ENCODE results near the gene AKAP9. TPM values are rescaled to one million over a fixed set of nuclear protein-coding genes. Genes with fewer than 3 reads are reported as not detected.

AKAP9 gene
- polyA plus RNA-seq, 1 donor (not counting 4 experiments of a cell fraction or from before 2014, with no cell fraction given), result 19.0 TPM

DNA sequence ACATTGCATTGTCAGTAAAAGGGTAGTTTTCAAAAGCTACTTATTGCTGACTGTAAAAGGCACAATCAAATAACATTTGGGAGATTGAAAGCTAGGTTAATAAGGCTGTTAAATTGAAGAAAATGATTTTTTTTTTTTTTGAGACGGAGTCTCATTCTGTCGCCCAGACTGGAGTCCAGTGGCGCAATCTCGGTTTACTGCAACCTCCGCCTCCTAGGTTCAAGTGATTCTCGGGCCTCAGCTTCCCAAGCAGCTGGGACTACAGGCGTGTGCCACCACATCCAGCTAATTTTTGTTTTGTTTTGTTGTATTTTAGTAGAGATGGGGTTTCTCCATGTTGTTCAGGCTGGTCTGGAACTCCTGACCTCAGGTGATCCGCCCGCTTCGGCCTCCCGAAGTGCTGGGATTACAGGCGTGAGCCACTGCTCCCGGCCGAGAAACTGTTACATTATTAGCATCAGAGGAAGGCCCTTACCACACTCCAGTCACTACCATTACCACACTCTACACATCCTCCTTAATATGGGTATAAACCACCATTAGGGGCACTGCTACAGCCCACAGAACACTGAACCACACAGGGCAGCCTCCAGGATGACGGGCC, 192.6 kb downstream of the AKAP9 start:
- H4K20me1 ChIP-seq (ENCODE audit: control insufficient read depth, extremely low read depth, insufficient read depth, low read length), result peaks cover 11% of the 10 kb centered on the region
- dilution Hi-C loops (cut with MboI; ENCODE audit: extremely low pct_ligation_motif_present, low sequenced_read_pairs), result no loop called here
- peaks cover 60% of the 10 kb centered on the region for H3K79me2 ChIP-seq (ENCODE audit: control insufficient read depth, insufficient read depth, low read length)
- H3K36me3 ChIP-seq (ENCODE audit: control insufficient read depth in 2 of 2, extremely low read depth in 1 of 2, insufficient read depth in 2 of 2, low read length in 2 of 2), result peaks cover 9 to 13% of the 10 kb centered on the region in 2 experiments
- no peaks in the 10 kb centered on the region for H3K27me3 ChIP-seq (ENCODE audit: control insufficient read depth, extremely low read depth, insufficient read depth, low read length)
- peak overlapping the region; percentile 89 to 96 (median 89) for H3K4me3 ChIP-seq (ENCODE audit: control insufficient read depth in 2 of 3, extremely low read depth in 1 of 3, insufficient read depth in 2 of 3, low read depth in 1 of 3, low read length in 3 of 3)
- H3K4me2 ChIP-seq (ENCODE audit: control insufficient read depth, extremely low read depth, insufficient read depth, low read depth, low read length), result peak overlapping the region; percentile 93
- FAIRE-seq, result no peak
- H3K9ac ChIP-seq (ENCODE audit: control insufficient read depth, extremely low read depth, insufficient read depth, low read length), result peak overlapping the region; percentile 97
- H3K27ac ChIP-seq (ENCODE audit: control insufficient read depth, insufficient read depth, low read length), result peak overlapping the region; percentile 98
- no peak overlapping the region for H2AFZ ChIP-seq (ENCODE audit: control insufficient read depth, low read length)
- peaks cover 11% of the 10 kb centered on the region for H3K4me1 ChIP-seq (ENCODE audit: control insufficient read depth, extremely low read depth, insufficient read depth, low read length)
- no peaks in the 10 kb centered on the region for H3K9me3 ChIP-seq (ENCODE audit: control insufficient read depth, low read depth, low read length)
- no peak for DNase-seq (ENCODE audit: low read depth, low spot score)
- no peaks in the 10 kb centered on the region for H3K9me1 ChIP-seq (ENCODE audit: control insufficient read depth, extremely low read depth, insufficient read depth, low read length)
- TF ChIP-seq CTCF (optimal IDR thresholded peaks at IDR 0.05 in 1 of 3, IDR thresholded peaks at IDR 0.05 in 1 of 3, conservative IDR thresholded peaks at IDR 0.05 in 1 of 3; ENCODE audit: extremely low read depth in 1 of 3, insufficient read depth in 2 of 3, low read length in 3 of 3) (no peak), EZH2 (IDR thresholded peaks at IDR 0.05; ENCODE audit: low read length) (no peak)

- peaks cover 11% of the 10 kb centered on the region for H4K20me1 ChIP-seq (ENCODE audit: control insufficient read depth, extremely low read depth, insufficient read depth, low read length)
- peaks cover 9% of the 10 kb centered on the region in 2 experiments for H3K36me3 ChIP-seq (ENCODE audit: control insufficient read depth in 2 of 2, extremely low read depth in 1 of 2, insufficient read depth in 2 of 2, low read length in 2 of 2)
- H3K4me3 ChIP-seq (ENCODE audit: control insufficient read depth in 2 of 3, extremely low read depth in 1 of 3, insufficient read depth in 2 of 3, low read depth in 1 of 3, low read length in 3 of 3), result peak overlapping the region; percentile 89 to 96 (median 89)
- no peak for DNase-seq (ENCODE audit: low read depth, low spot score)
- FAIRE-seq, result no peak
- H2AFZ ChIP-seq (ENCODE audit: control insufficient read depth, low read length), result peak overlapping the region; percentile 97
- H3K4me2 ChIP-seq (ENCODE audit: control insufficient read depth, extremely low read depth, insufficient read depth, low read depth, low read length), result peak overlapping the region; percentile 93
- TF ChIP-seq EZH2 (IDR thresholded peaks at IDR 0.05; ENCODE audit: low read length) (no peak), CTCF (optimal IDR thresholded peaks at IDR 0.05 in 1 of 3, IDR thresholded peaks at IDR 0.05 in 1 of 3, conservative IDR thresholded peaks at IDR 0.05 in 1 of 3; ENCODE audit: extremely low read depth in 1 of 3, insufficient read depth in 2 of 3, low read length in 3 of 3) (peak; percentile 66 to 83 (median 80))
- H3K9me3 ChIP-seq (ENCODE audit: control insufficient read depth, low read depth, low read length), result no peaks in the 10 kb centered on the region
- peak overlapping the region; percentile 97 for H3K9ac ChIP-seq (ENCODE audit: control insufficient read depth, extremely low read depth, insufficient read depth, low read length)
- peaks cover 54% of the 10 kb centered on the region for H3K79me2 ChIP-seq (ENCODE audit: control insufficient read depth, insufficient read depth, low read length)
- dilution Hi-C loops (cut with MboI; ENCODE audit: extremely low pct_ligation_motif_present, low sequenced_read_pairs), result no loop called here
- H3K27me3 ChIP-seq (ENCODE audit: control insufficient read depth, extremely low read depth, insufficient read depth, low read length), result no peaks in the 10 kb centered on the region
- H3K4me1 ChIP-seq (ENCODE audit: control insufficient read depth, extremely low read depth, insufficient read depth, low read length), result peaks cover 11% of the 10 kb centered on the region
- H3K27ac ChIP-seq (ENCODE audit: control insufficient read depth, insufficient read depth, low read length), result peak overlapping the region; percentile 98
- no peaks in the 10 kb centered on the region for H3K9me1 ChIP-seq (ENCODE audit: control insufficient read depth, extremely low read depth, insufficient read depth, low read length)
Observed at GRCh38 chr7:92133737-92134270, 193.1 kb downstream of the AKAP9 start.
